Gastrocnemius medialis (tissue), 4 donors: ENCODE data around the gene EREG.

ENCODE experiments used
- POLR2A ChIP-seq, 2 donors: fragments of 450-650 bp; IDR thresholded peaks; one replicate each; pipeline ENCODE4 v1.6.1; 2017; ENCODE audit warnings: antibody characterized with exemption in 2 of 2, mild to moderate bottlenecking in 2 of 2, moderate library complexity in 2 of 2
- TF ChIP-seq, protein P1 (sequence below), 5 experiments: fragments of 450-650 bp in 3 of 5; fragments of 200-600 bp in 2 of 5; sonication (generic) in 2 of 5; IDR thresholded peaks in 4 of 5; conservative IDR thresholded peaks in 1 of 5; 1 replicate in 4 of 5; 2 replicates in 1 of 5; pipeline ENCODE4 v1.5.1; 2016 to 2019; ENCODE audit warnings: antibody characterized with exemption in 5 of 5, mild to moderate bottlenecking in 3 of 5, moderate library complexity in 3 of 5

DNA sequence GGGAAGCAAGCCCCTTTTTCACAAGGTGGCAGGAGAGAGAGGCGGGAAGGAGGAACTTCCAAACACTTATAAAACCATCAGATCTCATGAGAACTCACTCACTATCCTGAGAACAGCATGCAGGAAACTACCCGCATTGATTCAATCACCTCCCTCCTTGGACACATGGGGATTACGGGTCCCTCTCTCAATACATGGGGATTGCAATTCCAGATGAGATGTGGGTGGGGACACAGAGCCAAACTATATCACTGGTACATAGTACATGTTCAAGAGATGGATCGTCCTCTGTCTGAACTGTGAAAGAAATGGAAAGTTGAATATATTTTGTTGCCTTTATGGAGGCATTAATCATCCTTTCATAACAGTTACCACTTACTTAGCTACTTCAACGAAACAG lies 12.8 kb downstream of the EREG start:
- TF ChIP-seq, protein P1, sequence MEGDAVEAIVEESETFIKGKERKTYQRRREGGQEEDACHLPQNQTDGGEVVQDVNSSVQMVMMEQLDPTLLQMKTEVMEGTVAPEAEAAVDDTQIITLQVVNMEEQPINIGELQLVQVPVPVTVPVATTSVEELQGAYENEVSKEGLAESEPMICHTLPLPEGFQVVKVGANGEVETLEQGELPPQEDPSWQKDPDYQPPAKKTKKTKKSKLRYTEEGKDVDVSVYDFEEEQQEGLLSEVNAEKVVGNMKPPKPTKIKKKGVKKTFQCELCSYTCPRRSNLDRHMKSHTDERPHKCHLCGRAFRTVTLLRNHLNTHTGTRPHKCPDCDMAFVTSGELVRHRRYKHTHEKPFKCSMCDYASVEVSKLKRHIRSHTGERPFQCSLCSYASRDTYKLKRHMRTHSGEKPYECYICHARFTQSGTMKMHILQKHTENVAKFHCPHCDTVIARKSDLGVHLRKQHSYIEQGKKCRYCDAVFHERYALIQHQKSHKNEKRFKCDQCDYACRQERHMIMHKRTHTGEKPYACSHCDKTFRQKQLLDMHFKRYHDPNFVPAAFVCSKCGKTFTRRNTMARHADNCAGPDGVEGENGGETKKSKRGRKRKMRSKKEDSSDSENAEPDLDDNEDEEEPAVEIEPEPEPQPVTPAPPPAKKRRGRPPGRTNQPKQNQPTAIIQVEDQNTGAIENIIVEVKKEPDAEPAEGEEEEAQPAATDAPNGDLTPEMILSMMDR (IDR thresholded peaks at IDR 0.05 in 4 of 5, conservative IDR thresholded peaks at IDR 0.05 in 1 of 5): no peak
- TF ChIP-seq POLR2A (IDR thresholded peaks at IDR 0.05): no peak
